A673 (cell line): ENCODE results near the gene N4BP2. TPM values are rescaled to one million over a fixed set of nuclear protein-coding genes. Genes with fewer than 3 reads are reported as not detected.
A peak's percentile ranks its signal among the peaks of the same experiment; 100 is the strongest.

Source experiments
- Bru-seq: library from RNA; stranded (reverse); fragments of 400-500 nt; gene quantifications from one replicate; lab custom pipeline; 2021; lab: Mats Ljungman, UMichigan
- BruChase-seq, 2 experiments: library from RNA; stranded (reverse); fragments of 400-500 nt; gene quantifications; one replicate each; lab custom pipeline; 2021; lab: Mats Ljungman, UMichigan
- BruUV-seq: library from RNA; stranded (reverse); fragments of 400-500 nt; replicated peaks from 2 replicates; lab custom pipeline; 2021; lab: Mats Ljungman, UMichigan
- CTCF ChIA-PET: fragments of 300-600 bp; sonication (Branson Sonifier 250); formaldehyde crosslinking; loops from one replicate; lab custom pipeline; 2022; ENCODE audit warnings: antibody characterized with exemption; lab: Charles Lee
- POLR2A ChIA-PET: fragments of 300-600 bp; sonication (Branson Sonifier 250); formaldehyde crosslinking; loops from one replicate; lab custom pipeline; 2022; ENCODE audit warnings: antibody characterized with exemption; ENCODE audit not compliant: low non-redundant PET; lab: Charles Lee
- DNase-seq: peaks from one replicate; pipeline ENCODE4 v3.0.0-alpha.2; 2015; ENCODE audit warnings: low spot score
- H3K27ac ChIP-seq: fragments of 200-600 bp; sonication (generic); 2 replicates; pipeline ENCODE4 v1.5.1; 2016; ENCODE audit warnings: mixed run types, low read depth, mild to moderate bottlenecking, mixed read lengths, antibody characterized with exemption, low read length; ENCODE audit not compliant: poor library complexity, severe bottlenecking
- H3K27me3 ChIP-seq: fragments of 200-600 bp; sonication (generic); replicated peaks from 2 replicates; pipeline ENCODE4 v1.6.1; 2017; ENCODE audit warnings: mixed run types, low read depth, mild to moderate bottlenecking, mixed read lengths, antibody characterized with exemption, low read length; ENCODE audit not compliant: insufficient read depth, poor library complexity
- H3K36me3 ChIP-seq: fragments of 200-600 bp; sonication (generic); 2 replicates; pipeline ENCODE4 v1.6.1; 2016; ENCODE audit warnings: mixed run types, mild to moderate bottlenecking, mixed read lengths, antibody characterized with exemption, low read length; ENCODE audit not compliant: insufficient read depth, poor library complexity, severe bottlenecking
- H3K4me1 ChIP-seq: fragments of 200-600 bp; sonication (generic); 2 replicates; pipeline ENCODE4 v1.6.1; 2017; ENCODE audit warnings: mixed run types, mild to moderate bottlenecking, mixed read lengths, antibody characterized with exemption, low read length; ENCODE audit not compliant: insufficient read depth, poor library complexity, severe bottlenecking
- H3K4me3 ChIP-seq: fragments of 200-600 bp; sonication (generic); 2 replicates; pipeline ENCODE4 v1.5.1; 2016; ENCODE audit warnings: low read depth, mixed run types, mild to moderate bottlenecking, mixed read lengths, low read length; ENCODE audit not compliant: poor library complexity, severe bottlenecking
- H3K9me3 ChIP-seq: fragments of 200-600 bp; sonication (generic); 2 replicates; pipeline ENCODE4 v1.6.1; 2016; ENCODE audit warnings: mixed run types, low read depth, mild to moderate bottlenecking, mixed read lengths, antibody characterized with exemption, low read length; ENCODE audit not compliant: poor library complexity, severe bottlenecking
- CTCF ChIP-seq: fragments of 300-800, 200-600 bp; sonication (generic); conservative IDR thresholded peaks from 2 replicates; pipeline ENCODE4 v1.5.1; 2017; ENCODE audit warnings: low read depth, mild to moderate bottlenecking, antibody characterized with exemption, low read length, moderate library complexity, mixed read lengths
- EZH2 ChIP-seq: fragments of 200-600 bp; sonication (generic); IDR thresholded peaks from 2 replicates; pipeline ENCODE4 v1.6.1; 2017; ENCODE audit warnings: borderline replicate concordance, low read depth, mild to moderate bottlenecking, mixed read lengths, antibody characterized with exemption, low read length; ENCODE audit not compliant: poor library complexity, severe bottlenecking
- intact Hi-C: fragments of 100-400 bp; cut with micrococcal nuclease; formaldehyde crosslinking; loops from one replicate; pipeline ENCODE4 v1.10.0; 2022; ENCODE audit not compliant: unreplicated experiment
- long read RNA-seq: library from polyadenylated mRNA; stranded (forward); transcript quantifications from one replicate; pipeline ENCODE4 v2.0.0, GENCODE V29; 2022
- total RNA-seq: library from RNA; stranded (reverse); gene quantifications from 2 replicates; pipeline ENCODE4 v1.2.3, GENCODE V29; 2021

N4BP2 gene
- total RNA-seq (21.3 and 24.8 TPM in 2 replicates), Bru-seq, nascent RNA (percentile 87 among the genes with signal in this experiment), BruChase-seq, experiment 1, labeled RNA remaining after a 2-hour chase (percentile 89 among the genes with signal in this experiment), BruChase-seq, experiment 2, labeled RNA remaining after a 6-hour chase (percentile 92 among the genes with signal in this experiment)
- long read RNA-seq, full-length matches to known transcripts = 2 of 17 reads
- long read RNA-seq, partial matches to known transcripts = 8 of 17 reads
- long read RNA-seq, other reads (novel, unspliced or antisense) = 7 of 17 reads

GRCh38 chr4:40056716-40057585 lies at the start of gene N4BP2:
N4BP2 (plus strand) TSS chr4:40056850; CDS start chr4:40097341, 40,491 bp downstream.
- DNase-seq = peak; percentile 93
- Histone ChIP-seq H3K4me3 (peak within 1 kb of the TSS; percentile 61), H3K36me3 (no peaks in the 10 kb centered on the region), H3K4me1 (peaks cover 12% of the 10 kb centered on the region), H3K9me3 (no peaks in the 10 kb centered on the region), H3K27ac (peak within 1 kb of the TSS; percentile 99), H3K27me3 (no peaks in the 10 kb centered on the region)
- POLR2A ChIA-PET = interaction anchor here (0.9 kb wide), 1 partner anchor 504 kb away, joined by 8 read pairs; no protein-coding TSS in a partner anchor
- CTCF ChIA-PET = interaction anchor here (0.7 to 1.6 kb wide), 5 partner anchors 79 to 588 kb away, joined by 3 to 13 read pairs (median 5); no protein-coding TSS in a partner anchor
- no TSS peak for BruUV-seq
- no peak for TF ChIP-seq EZH2
- peak; percentile 56 for TF ChIP-seq CTCF
- intact Hi-C loops = loop anchor here (2.0 to 5.0 kb wide), 5 partner anchors 140 to 590 kb away; partner anchors contain the start of gene RHOH

- CTCF ChIA-PET = no interaction called here
- POLR2A ChIA-PET = no interaction called here
- intact Hi-C loops = no loop called here
Measured at GRCh38 chr4:40016007-40016406, 40.6 kb upstream of the N4BP2 start.

More at GRCh38 chr4:40016007-40016406, 40.6 kb upstream of the N4BP2 start:
- no peaks in the 10 kb centered on the region for H3K9me3 ChIP-seq
- BruUV-seq = no TSS peak
- H3K27ac ChIP-seq = no peak overlapping the region
- no peaks in the 10 kb centered on the region for H3K27me3 ChIP-seq
- H3K4me3 ChIP-seq = no peak overlapping the region
- TF ChIP-seq EZH2 = no peak
- TF ChIP-seq CTCF = no peak
- H3K4me1 ChIP-seq = no peaks in the 10 kb centered on the region
- H3K36me3 ChIP-seq = no peaks in the 10 kb centered on the region
- no peak for DNase-seq
